ENCODE results near the gene CAND2. TPM values are rescaled to one million over a fixed set of nuclear protein-coding genes. Genes with fewer than 3 reads are reported as not detected.

CAND2 gene
- total RNA-seq, 1 donor = 0.84 TPM

GRCh38 chr3:12808587-12808986, 12.1 kb downstream of the CAND2 start:
- no peaks in the 10 kb centered on the region for H3K9me3 ChIP-seq (ENCODE audit: low read depth, low read length)

GRCh38 chr3:12809001-12809400, 12.5 kb downstream of the CAND2 start:
- Histone ChIP-seq H3K4me1 (ENCODE audit: insufficient read depth, low read length) (peaks cover 7% of the 10 kb centered on the region), H3K27me3 (ENCODE audit: insufficient read depth, low read length) (no peaks in the 10 kb centered on the region), H3K4me3 (ENCODE audit: low read length) (no peak overlapping the region), H3K9me3 (ENCODE audit: low read depth, low read length) (no peaks in the 10 kb centered on the region)

More at GRCh38 chr3:12808587-12808986, 12.1 kb downstream of the CAND2 start:
- Histone ChIP-seq H3K4me3 (ENCODE audit: low read length) (no peak overlapping the region), H3K4me1 (ENCODE audit: insufficient read depth, low read length) (peaks cover 7% of the 10 kb centered on the region), H3K27me3 (ENCODE audit: insufficient read depth, low read length) (no peaks in the 10 kb centered on the region)

- H3K4me3 ChIP-seq (ENCODE audit: low read length) = no peak overlapping the region
- H3K27me3 ChIP-seq (ENCODE audit: insufficient read depth, low read length) = no peaks in the 10 kb centered on the region
- H3K4me1 ChIP-seq (ENCODE audit: insufficient read depth, low read length) = peaks cover 7% of the 10 kb centered on the region
- no peaks in the 10 kb centered on the region for H3K9me3 ChIP-seq (ENCODE audit: low read depth, low read length)
Observed at GRCh38 chr3:12809435-12809834, 13.0 kb downstream of the CAND2 start.

- no peaks in the 10 kb centered on the region for H3K9me3 ChIP-seq (ENCODE audit: low read depth, low read length)
- H3K4me3 ChIP-seq (ENCODE audit: low read length) = peak overlapping the region; percentile 48
- peaks cover 7% of the 10 kb centered on the region for H3K4me1 ChIP-seq (ENCODE audit: insufficient read depth, low read length)
- no peaks in the 10 kb centered on the region for H3K27me3 ChIP-seq (ENCODE audit: insufficient read depth, low read length)
Observed at GRCh38 chr3:12810013-12810780, 13.7 kb downstream of the CAND2 start.

GRCh38 chr3:12810961-12811360, 14.5 kb downstream of the CAND2 start:
- H3K27me3 ChIP-seq (ENCODE audit: insufficient read depth, low read length) = no peaks in the 10 kb centered on the region

GRCh38 chr3:12812812-12813211, 16.3 kb downstream of the CAND2 start:
- Histone ChIP-seq H3K9me3 (ENCODE audit: low read depth, low read length) (no peaks in the 10 kb centered on the region), H3K4me3 (ENCODE audit: low read length) (no peak overlapping the region), H3K27me3 (ENCODE audit: insufficient read depth, low read length) (no peaks in the 10 kb centered on the region), H3K4me1 (ENCODE audit: insufficient read depth, low read length) (peaks cover 7% of the 10 kb centered on the region)

More at GRCh38 chr3:12810961-12811360, 14.5 kb downstream of the CAND2 start:
- no peaks in the 10 kb centered on the region for H3K9me3 ChIP-seq (ENCODE audit: low read depth, low read length)
- peaks cover 7% of the 10 kb centered on the region for H3K4me1 ChIP-seq (ENCODE audit: insufficient read depth, low read length)
- H3K4me3 ChIP-seq (ENCODE audit: low read length) = no peak overlapping the region

- Histone ChIP-seq H3K4me1 (ENCODE audit: insufficient read depth, low read length) (peaks cover 7% of the 10 kb centered on the region), H3K9me3 (ENCODE audit: low read depth, low read length) (no peaks in the 10 kb centered on the region), H3K27me3 (ENCODE audit: insufficient read depth, low read length) (no peaks in the 10 kb centered on the region), H3K4me3 (ENCODE audit: low read length) (no peak overlapping the region)
Observed at GRCh38 chr3:12813967-12814366, 17.5 kb downstream of the CAND2 start.

GRCh38 chr3:12815078-12815477, 18.6 kb downstream of the CAND2 start:
- Histone ChIP-seq H3K4me1 (ENCODE audit: insufficient read depth, low read length) (no peaks in the 10 kb centered on the region), H3K9me3 (ENCODE audit: low read depth, low read length) (no peaks in the 10 kb centered on the region), H3K27me3 (ENCODE audit: insufficient read depth, low read length) (no peaks in the 10 kb centered on the region)

GRCh38 chr3:12815719-12816118, 19.2 kb downstream of the CAND2 start:
- no peak overlapping the region for H3K4me3 ChIP-seq (ENCODE audit: low read length)
- H3K4me1 ChIP-seq (ENCODE audit: insufficient read depth, low read length) = no peaks in the 10 kb centered on the region
- no peaks in the 10 kb centered on the region for H3K9me3 ChIP-seq (ENCODE audit: low read depth, low read length)
- no peaks in the 10 kb centered on the region for H3K27me3 ChIP-seq (ENCODE audit: insufficient read depth, low read length)

More at GRCh38 chr3:12815078-12815477, 18.6 kb downstream of the CAND2 start:
- H3K4me3 ChIP-seq (ENCODE audit: low read length) = no peak overlapping the region

GRCh38 chr3:12816521-12817342, 20.3 kb downstream of the CAND2 start:
- H3K4me3 ChIP-seq (ENCODE audit: low read length) = no peak overlapping the region
- no peaks in the 10 kb centered on the region for H3K9me3 ChIP-seq (ENCODE audit: low read depth, low read length)
- no peaks in the 10 kb centered on the region for H3K4me1 ChIP-seq (ENCODE audit: insufficient read depth, low read length)
- H3K27me3 ChIP-seq (ENCODE audit: insufficient read depth, low read length) = no peaks in the 10 kb centered on the region

GRCh38 chr3:12817343-12817710, 20.8 kb downstream of the CAND2 start:
- Histone ChIP-seq H3K27me3 (ENCODE audit: insufficient read depth, low read length) (no peaks in the 10 kb centered on the region), H3K4me3 (ENCODE audit: low read length) (no peak overlapping the region), H3K9me3 (ENCODE audit: low read depth, low read length) (no peaks in the 10 kb centered on the region), H3K4me1 (ENCODE audit: insufficient read depth, low read length) (no peaks in the 10 kb centered on the region)

GRCh38 chr3:12818273-12818672, 21.8 kb downstream of the CAND2 start:
- Histone ChIP-seq H3K9me3 (ENCODE audit: low read depth, low read length) (no peaks in the 10 kb centered on the region), H3K4me1 (ENCODE audit: insufficient read depth, low read length) (no peaks in the 10 kb centered on the region), H3K27me3 (ENCODE audit: insufficient read depth, low read length) (no peaks in the 10 kb centered on the region), H3K4me3 (ENCODE audit: low read length) (no peak overlapping the region)

GRCh38 chr3:12818773-12819172, 22.3 kb downstream of the CAND2 start:
- H3K4me3 ChIP-seq (ENCODE audit: low read length) = no peak overlapping the region
- H3K9me3 ChIP-seq (ENCODE audit: low read depth, low read length) = no peaks in the 10 kb centered on the region
- H3K27me3 ChIP-seq (ENCODE audit: insufficient read depth, low read length) = no peaks in the 10 kb centered on the region
- no peaks in the 10 kb centered on the region for H3K4me1 ChIP-seq (ENCODE audit: insufficient read depth, low read length)

GRCh38 chr3:12822725-12823373, 26.4 kb downstream of the CAND2 start:
- H3K4me1 ChIP-seq (ENCODE audit: insufficient read depth, low read length) = no peaks in the 10 kb centered on the region
- no peaks in the 10 kb centered on the region for H3K9me3 ChIP-seq (ENCODE audit: low read depth, low read length)
- no peaks in the 10 kb centered on the region for H3K27me3 ChIP-seq (ENCODE audit: insufficient read depth, low read length)
- H3K4me3 ChIP-seq (ENCODE audit: low read length) = no peak overlapping the region

GRCh38 chr3:12824299-12824698, 27.8 kb downstream of the CAND2 start:
- Histone ChIP-seq H3K4me1 (ENCODE audit: insufficient read depth, low read length) (no peaks in the 10 kb centered on the region), H3K4me3 (ENCODE audit: low read length) (no peak overlapping the region), H3K27me3 (ENCODE audit: insufficient read depth, low read length) (no peaks in the 10 kb centered on the region), H3K9me3 (ENCODE audit: low read depth, low read length) (no peaks in the 10 kb centered on the region)

Measured in mononuclear cell (primary cell).